GM18508 (cell line): Measurements from ENCODE around the gene ABCF1.
"Not testable (repeated sequence)": the region's sequence is repeated elsewhere in the genome, so short reads cannot be mapped to it uniquely, and the experiment has no call there.

Source experiments
- ATAC-seq: cut with Tn5 transposase; IDR thresholded peaks from one replicate; pipeline ENCODE4 v1.9.1; 2021; ENCODE audit warnings: moderate number of reproducible peaks; ENCODE audit not compliant: insufficient read depth, unreplicated experiment

ABCF1 gene

DNA sequence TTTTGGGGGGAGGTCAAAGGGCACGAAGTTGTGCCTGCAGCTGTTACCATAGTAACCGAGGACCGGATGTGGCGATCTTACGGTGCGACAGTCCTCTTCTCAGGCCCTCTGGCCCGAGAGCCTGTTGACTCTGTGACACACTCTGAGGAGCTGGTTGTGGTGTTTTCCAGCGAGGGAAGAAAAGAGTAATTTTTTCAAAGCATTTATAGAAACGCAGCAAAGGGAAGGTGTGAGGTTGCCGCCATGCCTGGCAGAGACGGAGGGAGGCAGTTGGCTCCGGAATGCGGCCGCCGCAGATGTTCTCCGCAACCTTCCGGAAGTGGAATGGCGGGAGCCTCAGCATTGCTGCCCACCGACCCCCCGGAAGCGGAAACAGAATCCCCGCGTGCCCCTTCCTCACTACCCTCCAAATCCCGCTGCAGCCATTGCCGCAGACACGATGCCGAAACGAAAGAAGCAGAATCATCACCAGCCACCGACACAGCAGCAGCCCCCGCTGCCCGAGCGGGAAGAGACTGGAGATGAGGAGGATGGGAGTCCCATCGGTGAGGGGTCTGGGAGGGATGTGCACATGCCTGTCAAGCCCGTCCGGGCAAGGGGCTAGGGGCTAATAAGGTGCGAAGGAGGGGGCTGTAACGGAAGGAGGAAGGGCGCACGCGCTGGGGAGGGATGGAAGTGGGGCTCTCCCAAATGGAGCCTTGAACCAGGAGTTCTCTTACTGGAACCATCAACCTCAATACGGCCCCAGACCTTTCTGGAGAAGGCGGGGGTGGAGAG lies 14.1 kb upstream of the ABCF1 start, which contains the start of gene PRR3:
PRR3 (plus strand) TSS at position 390 of the 777 bp plus-strand sequence; CDS start at position 440, 50 bp downstream.
- ATAC-seq: peak; percentile 53

DNA sequence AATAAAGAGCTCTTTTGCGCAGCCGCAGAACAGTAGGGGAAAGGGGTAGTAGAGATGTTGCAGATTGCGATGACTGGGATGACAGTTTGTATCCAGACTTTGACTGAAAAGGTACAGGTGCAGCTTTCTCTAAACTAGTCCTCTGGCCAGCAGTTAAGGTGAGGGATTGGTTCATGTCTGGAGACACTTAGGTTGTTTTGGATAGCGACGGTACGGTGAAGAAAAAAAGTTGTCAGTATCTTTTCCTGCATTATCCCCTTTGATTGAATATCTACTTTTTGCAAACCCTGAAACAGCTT lies 13.6 kb upstream of the ABCF1 start:
- ATAC-seq: no peak

DNA sequence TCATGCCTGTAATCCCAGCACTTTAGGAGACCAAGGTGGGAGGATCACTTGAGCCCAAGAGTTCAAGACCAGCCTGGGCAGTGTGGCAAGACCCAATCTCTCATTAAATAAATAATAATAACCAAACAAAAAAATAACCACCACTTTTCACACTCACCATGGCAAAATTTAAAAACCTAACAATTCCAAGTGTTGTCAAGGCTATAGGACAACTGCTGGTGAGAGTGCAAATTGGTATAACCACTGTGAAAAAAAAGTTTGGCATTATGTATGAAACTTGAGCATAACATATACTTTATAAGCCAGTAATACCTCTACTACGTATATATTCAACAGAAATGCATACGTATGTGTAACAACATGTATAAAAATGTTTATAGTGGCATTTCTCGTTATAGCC lies 10.3 kb upstream of the ABCF1 start:
- no peak for ATAC-seq

DNA sequence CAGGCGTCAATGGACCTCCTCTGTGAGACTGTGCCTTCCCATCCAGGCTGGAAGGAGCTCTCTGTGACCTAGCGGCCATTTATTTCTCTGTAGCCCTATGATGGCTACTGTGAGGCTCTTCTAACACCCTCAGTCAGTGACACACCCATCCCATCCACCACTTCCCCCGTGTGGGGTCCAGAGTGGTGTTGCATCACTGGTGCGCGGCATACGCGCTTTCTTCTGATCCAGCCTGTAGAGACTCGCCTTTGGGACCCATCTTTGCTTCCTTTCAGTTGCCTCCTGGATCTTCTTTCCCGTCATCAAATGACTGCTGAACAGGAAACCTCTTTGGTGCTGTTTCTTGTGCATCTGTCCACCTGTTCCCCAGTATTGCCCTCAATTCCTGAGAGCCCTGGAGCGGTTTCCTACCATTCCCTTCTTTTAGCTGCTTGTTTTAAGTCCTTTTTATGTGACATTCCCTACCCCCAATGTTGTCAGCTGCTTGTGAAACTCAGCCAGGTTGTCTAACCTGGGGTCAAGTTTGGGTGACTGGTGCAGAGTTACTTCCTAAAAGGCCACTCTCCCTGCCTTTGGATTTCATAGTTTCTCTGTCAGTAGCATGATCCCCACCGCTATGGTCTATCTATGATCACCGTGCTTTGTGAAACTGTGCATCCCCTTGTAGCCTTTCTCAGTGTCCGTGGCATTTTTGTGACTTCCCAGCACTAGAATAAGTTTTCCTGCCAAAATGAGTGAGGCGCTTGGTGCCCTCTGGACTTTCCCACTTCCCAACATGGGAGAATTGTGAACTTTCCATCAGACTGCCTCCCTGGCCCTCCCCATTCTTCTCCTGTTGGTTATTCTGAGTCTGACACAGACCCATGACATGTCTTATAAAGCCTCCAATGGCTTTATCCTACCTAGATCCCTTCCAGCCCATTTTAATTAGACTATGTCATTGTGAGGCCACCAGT lies 8.5 kb upstream of the ABCF1 start:
- no peak for ATAC-seq

DNA sequence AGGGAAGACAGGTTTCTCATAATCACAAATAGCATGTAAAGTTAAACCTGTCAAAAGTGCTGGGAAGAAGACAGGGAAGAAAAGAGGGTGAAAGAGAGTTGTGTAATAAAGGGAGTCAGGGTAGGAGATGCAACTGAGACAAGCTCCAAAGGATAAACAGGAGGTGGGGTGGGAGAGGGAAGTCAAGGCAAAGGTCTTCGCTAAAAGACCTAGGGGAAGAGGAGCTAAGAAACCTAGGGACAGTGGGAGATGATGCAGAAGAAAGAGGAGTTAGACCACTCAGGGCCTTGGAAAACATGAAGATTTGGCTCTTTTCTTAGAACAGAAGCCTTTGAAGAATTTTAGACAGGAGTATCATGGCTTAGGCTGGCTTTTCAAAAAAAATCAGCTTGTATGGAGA lies 7.1 kb upstream of the ABCF1 start:
- no peak for ATAC-seq

DNA sequence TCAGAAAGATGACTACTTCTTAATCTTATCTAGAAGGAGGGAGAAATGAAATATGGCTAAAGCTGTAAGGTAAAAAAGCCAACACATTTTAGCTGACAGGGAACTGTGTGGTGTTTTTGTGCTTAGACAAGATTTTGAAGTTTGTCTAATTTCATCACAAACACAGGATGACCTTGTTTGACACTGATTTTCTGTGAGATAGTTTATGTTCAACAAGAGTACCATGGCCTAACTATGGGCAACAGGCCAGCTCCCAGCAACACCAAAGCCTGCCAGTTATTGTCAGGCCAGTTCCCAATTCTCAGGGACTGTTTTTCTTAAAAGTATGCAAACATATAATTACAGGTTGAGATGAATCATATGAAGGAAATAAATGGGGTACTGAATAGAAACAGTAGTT lies 5.5 kb upstream of the ABCF1 start:
- no peak for ATAC-seq

DNA sequence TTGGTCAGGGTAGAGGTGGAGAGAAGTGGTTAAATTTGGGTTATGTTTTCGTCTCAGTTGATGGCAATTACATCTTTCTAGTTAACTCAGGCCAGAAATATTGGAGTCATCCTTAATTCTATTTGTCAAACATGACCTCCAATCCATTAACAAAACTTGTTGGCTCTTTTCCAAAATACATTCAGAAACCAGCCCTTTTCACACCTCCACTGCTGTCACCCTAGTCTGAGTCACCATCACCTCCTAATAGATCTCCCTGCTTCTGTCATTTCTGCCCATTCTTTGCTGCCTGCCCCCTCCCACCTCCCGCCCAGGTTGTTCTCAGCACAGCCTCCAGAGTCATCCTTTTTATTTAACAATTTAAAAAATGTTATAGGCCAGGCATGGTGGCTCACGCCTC lies 3.0 kb upstream of the ABCF1 start:
- no peak for ATAC-seq

DNA sequence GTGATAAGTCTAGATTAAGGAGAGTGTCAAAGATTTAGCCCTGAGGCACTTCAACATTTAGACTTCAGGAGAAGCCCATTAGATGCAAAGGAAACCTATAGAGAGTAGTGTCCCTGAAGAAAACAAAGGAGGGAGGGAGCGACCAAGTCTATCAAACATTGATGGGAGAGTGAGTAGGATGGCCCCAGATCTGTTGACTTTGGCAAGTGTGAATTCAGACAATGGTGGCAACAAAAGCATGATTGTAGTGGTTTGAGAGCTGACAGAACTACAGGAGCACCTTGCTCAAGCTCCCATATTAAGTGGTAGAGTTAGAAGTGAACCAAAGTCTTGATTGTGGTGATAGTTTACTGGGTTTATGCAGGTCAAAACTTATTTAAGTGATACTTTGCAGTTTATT lies 979 bp upstream of the ABCF1 start:
- no peak for ATAC-seq

DNA sequence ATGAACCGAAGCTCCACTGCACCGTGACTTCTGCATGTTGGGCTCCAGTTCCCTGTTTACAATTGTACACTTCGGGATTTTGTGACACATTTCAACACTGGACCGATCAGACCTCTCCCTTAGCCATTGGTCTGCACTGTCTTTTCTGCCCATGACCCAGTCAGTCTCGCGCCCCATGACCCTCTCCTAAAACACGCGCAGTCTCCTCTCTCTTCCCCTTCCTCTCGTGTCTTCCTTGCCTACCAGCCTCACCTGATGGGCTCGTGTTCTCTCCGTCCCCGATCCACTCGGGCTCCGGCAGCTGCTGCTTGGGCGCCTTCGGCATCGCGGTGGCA lies 535 bp upstream of the ABCF1 start:
- peak; percentile 10 for ATAC-seq

DNA sequence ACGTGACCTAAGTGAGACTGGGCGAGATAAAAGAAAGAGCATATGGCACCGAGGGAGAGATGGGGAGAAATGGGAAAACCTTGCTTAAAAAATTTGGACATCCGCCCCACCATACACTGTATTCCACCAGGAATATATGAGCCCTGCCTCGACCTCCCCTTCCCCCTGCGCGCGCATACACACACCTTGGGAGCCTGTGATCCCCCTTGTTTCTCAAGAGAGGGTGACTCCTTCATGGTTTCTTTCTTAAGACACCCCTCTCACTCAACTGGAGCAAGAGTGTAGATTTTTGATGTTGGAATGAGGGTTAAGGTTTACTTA lies 480 bp downstream of the ABCF1 start:
- ATAC-seq: no peak

DNA sequence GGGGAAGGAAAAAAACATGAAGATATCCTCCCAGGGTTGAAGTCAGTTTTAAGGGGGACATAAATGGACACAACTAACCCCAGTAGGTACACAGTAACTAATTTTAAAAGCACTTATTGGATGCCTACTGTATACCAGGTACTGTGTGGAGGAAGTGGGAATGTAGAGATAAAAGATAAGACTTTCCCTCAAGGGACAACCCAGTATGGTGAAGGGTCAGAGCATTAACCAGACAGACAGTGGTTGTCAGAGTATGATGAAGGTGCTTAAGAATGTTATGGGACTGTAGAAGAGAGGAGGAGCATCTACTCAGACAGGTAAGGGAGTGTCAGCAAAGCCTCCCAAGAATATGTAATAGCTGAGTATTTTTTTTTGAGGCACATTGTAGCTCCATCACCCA lies 906 bp downstream of the ABCF1 start:
- no peak for ATAC-seq

DNA sequence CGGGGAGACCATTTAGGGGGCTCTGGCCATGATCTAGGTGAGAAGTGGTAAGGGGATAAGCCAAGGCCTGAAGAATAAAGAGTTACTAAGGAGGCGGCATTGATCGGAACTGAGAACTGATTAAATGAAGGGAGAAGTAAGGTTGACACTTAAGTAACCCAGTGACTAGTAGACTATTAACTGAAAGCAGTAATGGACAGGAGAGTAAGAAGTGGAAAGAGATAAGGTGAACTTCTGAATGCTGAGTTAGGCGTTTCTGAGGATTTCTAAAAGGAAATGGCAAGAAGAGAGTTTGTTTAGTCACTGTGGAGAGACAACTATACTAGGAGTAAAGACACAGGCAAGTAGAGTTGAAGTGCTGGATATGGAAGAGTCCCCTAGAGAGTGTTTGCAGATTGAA lies 1.9 kb downstream of the ABCF1 start:
- no peak for ATAC-seq

DNA sequence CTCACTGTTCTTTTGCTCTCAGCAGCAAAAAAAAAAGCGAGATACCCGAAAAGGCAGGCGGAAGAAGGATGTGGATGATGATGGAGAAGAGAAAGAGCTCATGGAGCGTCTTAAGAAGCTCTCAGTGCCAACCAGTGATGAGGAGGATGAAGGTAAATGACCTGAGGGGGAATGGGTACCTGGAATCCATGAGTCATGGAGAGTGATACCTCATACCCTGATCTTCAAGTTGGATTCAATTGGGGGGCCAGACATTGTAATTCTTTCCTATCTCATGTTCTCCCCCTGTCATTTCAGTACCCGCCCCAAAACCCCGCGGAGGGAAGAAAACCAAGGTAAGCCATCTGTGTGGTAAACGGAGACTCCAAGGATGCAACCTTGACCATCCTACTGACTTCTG lies 6.8 kb downstream of the ABCF1 start:
- ATAC-seq: no peak

DNA sequence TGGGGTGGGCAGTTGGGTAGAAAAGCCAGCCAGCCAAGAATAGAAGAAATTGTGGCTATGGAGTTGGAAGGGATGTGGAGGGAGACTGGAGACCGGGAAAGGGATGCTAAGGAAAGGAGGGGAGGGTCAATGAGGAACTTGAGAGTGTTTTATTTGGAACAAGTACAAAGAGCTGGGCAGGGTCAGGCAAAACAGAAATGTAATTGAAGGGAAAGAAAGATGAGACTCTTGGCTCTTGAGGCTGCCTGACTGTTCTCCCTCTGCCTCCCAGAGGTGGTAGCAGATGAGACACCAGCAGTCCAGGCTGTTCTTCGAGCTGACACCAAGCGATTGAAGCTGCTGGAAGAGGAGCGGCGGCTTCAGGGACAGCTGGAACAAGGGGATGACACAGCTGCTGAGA lies 12.7 kb downstream of the ABCF1 start:
- no peak for ATAC-seq

DNA sequence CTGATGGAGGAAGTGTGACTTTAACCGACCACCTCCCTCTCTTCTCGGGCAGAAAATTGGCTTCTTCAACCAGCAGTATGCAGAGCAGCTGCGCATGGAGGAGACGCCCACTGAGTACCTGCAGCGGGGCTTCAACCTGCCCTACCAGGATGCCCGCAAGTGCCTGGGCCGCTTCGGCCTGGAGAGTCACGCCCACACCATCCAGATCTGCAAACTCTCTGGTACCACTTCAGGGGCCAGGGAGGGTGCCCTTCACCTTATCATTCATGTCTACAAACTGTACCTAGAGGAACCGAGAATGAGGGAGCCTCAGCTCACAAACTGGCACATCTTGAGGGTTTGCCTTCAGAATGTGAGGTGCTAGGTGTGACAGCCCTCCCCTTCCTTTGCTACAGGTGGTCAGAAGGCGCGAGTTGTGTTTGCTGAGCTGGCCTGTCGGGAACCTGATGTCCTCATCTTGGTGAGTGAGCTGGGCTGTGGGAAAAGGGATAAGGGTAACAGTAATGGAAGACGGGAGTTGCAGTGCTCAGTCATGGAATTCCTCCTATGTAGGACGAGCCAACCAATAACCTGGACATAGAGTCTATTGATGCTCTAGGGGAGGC lies 18.6 kb downstream of the ABCF1 start:
- ATAC-seq: no peak

DNA sequence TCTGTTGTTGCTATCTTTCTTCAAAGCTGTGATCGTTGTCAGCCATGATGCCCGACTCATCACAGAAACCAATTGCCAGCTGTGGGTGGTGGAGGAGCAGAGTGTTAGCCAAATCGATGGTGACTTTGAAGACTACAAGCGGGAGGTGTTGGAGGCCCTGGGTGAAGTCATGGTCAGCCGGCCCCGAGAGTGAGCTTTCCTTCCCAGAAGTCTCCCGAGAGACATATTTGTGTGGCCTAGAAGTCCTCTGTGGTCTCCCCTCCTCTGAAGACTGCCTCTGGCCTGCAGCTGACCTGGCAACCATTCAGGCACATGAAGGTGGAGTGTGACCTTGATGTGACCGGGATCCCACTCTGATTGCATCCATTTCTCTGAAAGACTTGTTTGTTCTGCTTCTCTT lies 19.3 kb downstream of the ABCF1 start:
- ATAC-seq: no peak

DNA sequence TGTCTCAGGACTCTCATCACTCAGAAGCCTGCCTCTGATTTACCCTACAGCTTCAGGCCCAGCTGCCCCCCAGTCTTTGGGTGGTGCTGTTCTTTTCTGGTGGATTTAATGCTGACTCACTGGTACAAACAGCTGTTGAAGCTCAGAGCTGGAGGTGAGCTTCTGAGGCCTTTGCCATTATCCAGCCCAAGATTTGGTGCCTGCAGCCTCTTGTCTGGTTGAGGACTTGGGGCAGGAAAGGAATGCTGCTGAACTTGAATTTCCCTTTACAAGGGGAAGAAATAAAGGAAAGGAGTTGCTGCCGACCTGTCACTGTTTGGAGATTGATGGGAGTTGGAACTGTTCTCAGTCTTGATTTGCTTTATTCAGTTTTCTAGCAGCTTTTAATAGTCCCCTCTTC lies 19.8 kb downstream of the ABCF1 start:
- ATAC-seq: no peak

DNA sequence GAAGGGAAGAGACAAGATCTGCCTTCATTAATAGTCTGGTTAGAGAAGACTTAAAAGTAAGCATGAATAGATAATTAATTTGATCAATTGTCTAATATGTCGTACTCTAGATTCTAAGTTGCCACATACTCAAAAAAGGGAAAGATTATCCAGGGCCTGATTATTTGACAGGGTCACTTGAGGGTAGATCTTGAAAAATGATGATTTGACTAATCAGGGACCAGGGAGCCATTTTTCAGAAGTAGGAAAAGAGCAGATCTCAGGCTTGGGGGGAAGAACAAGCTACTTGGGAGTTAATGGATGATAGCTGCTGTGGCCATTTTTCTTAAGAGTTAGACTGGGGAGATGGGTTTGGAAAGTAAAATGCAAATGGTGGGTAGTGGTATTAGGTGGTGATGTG lies 21.0 kb downstream of the ABCF1 start:
- ATAC-seq: no peak

DNA sequence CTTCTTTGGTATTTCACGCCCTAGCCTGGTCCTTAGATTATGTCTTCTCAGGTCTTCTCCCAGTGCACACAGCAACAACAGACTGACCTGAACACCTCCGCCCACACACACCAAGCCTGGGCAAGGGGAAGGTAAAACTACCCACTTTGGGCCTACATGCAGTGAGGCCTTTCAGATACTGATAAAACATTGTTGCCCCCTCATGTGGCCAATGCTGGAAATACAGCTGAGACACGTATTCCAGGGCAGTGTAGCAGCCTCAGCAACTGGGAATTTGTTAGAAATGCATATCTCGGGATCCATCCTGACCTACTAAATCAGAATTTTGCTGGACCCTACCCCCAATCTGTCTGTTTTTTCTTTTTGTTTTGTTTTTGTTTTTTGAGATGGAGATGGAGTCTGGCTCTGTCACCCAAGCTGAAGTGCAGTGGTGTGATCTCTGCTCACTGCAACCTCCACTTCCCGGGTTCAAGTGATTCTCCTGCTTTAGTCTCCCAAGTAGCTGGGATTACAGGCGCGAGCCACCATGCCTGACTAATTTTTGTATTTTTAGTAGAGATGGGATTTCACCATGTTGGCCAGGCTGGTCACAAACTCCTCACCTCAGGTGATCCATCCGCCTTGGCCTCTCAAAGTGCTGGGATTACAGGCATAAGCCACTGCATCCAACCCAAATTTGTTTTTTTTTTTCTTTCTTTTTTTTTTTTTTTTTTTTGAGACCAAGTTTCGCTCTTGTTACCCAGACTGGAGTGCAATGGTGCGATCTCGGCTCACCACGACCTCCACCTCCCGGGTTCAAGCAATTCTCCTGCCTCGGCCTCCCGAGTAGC lies 26.3 kb downstream of the ABCF1 start:
- ATAC-seq: not testable (repeated sequence)

DNA sequence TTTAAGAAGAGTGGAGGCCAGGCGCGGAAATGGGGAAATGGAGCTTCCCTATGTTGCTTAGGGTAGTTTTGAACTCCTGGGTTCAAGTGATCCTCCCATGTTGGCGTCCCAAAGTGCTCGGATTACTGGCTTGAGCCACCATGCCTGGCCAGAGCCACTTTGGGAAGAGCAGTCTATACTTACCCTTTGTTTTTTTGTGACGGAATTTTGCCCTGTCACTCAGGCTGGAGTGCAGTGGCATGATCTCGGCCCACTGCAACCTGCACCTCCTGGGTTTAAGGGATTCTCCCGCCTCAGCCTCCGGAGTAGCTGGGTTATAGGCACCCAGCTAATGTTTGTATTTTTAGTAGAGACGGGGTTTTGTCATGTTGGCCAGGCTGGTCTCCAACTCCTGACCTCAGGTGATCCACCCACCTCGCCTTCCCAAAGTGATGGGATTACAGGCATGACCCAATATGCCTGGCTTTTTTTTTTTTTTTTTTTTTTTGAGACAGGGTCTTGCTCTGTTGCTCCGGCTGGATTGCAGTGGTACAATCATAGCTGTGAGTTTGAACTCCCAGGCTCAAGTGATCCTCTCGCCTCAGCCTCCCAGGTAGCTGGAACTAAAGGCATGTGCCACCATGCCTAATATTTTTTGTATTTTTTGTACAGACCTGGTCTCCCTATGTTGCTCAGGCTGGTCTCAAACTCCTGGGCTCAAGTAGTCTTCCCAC lies 27.8 kb downstream of the ABCF1 start:
- no peak for ATAC-seq
